ENCODE results near the gene RAB3C. TPM values are rescaled to one million over a fixed set of nuclear protein-coding genes. Genes with fewer than 3 reads are reported as not detected.

Gene RAB3C
- total RNA-seq, 1 donor from 2014 or later, result 2.5 TPM

DNA sequence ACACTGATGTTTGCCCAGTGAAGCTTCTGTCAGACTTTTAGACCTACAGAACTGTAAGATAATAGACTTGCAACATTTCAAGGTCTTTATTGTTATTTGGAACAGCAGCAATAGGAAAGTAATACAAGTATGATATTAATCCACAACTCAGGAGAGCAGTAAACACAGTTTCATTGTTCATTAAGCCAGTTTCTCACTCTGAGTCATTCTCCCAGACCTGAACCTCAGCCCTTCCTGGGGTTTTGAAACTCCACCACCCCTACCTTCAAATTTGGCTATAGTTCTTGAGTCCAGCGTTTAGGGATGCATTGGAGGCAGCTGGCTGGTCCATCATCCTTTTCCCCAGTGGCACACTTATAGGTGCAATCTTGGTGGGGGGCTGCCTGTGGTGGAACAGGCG is 203.2 kb downstream of the RAB3C start:
- Histone ChIP-seq H3K27ac (no peak overlapping the region), H3K27me3 (no peaks in the 10 kb centered on the region), H3K36me3 (no peaks in the 10 kb centered on the region), H3K4me1 (no peaks in the 10 kb centered on the region), H3K4me3 (no peak overlapping the region), H3K9me3 (no peaks in the 10 kb centered on the region)
- DNase-seq (ENCODE audit: extremely low spot score in 2 of 2), result no peak
- intact Hi-C loops (cut with DNase I), result no loop called here
- TF ChIP-seq POLR2A (IDR thresholded peaks at IDR 0.05), result no peak
- no peak for TF ChIP-seq CTCF (IDR thresholded peaks at IDR 0.05)
- no peak for TF ChIP-seq POLR2AphosphoS5 (IDR thresholded peaks at IDR 0.05; ENCODE audit: insufficient read depth in 1 of 2, low read depth in 1 of 2)

DNA sequence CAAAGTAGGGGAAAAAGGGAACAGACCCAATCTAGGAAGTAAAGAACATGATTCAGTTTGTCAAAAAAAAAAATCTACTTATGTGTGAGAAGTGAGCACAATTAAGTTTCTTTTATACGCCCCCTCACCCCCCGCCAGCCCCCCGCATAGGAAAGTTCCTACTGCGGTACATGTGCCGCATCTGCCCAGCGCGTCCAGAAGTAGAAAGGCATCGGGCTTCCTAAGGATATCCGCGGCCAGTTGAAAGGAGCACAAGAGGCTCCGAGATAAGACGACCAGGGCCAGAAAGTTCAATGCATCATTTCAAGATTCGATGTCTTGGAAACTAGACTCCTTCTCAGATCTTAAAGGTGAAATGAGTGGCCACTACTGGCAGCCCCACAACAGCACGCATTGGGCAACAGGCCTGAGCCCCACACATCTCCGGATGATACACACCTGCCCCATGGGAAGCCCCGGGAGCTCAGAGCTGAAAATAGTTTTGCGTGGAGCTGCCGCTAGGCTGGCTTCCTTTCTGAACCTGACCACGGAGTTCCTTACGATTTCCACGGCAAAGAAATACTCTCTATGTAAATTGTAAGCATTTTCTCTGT is 203.9 kb downstream of the RAB3C start:
- intact Hi-C loops (cut with DNase I), result no loop called here
- Histone ChIP-seq H3K4me1 (no peaks in the 10 kb centered on the region), H3K4me3 (no peak overlapping the region), H3K27me3 (no peaks in the 10 kb centered on the region), H3K9me3 (no peaks in the 10 kb centered on the region), H3K27ac (no peak overlapping the region), H3K36me3 (no peaks in the 10 kb centered on the region)
- no peak for TF ChIP-seq POLR2AphosphoS5 (IDR thresholded peaks at IDR 0.05; ENCODE audit: insufficient read depth in 1 of 2, low read depth in 1 of 2)
- no peak for DNase-seq (ENCODE audit: extremely low spot score in 2 of 2)

DNA sequence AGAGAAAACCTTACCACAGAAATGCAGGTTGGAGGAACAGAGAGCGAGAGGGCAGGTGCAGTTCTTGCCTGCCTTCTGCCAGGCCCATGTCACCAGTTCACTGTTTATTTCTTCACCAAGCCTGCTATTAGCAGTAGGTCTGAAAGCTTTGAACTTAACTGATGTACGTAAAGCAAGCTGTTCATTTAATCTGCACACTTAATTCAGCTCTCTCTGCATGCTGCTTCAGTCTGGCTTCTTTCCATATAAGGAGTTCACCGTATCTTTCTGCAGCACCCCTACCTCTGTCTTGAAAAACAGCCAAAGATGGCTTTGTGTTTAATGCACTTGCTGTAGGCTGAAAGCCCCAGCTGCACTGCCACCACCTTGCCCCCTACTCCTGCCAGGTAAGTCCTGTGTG is 205.1 kb downstream of the RAB3C start:
- no peak overlapping the region for H3K27ac ChIP-seq
- H3K9me3 ChIP-seq, result no peaks in the 10 kb centered on the region
- no peak for TF ChIP-seq POLR2AphosphoS5 (IDR thresholded peaks at IDR 0.05; ENCODE audit: insufficient read depth in 1 of 2, low read depth in 1 of 2)
- TF ChIP-seq CTCF (IDR thresholded peaks at IDR 0.05), result no peak
- TF ChIP-seq POLR2A (IDR thresholded peaks at IDR 0.05), result no peak
- intact Hi-C loops (cut with DNase I), result no loop called here
- H3K27me3 ChIP-seq, result no peaks in the 10 kb centered on the region
- H3K4me1 ChIP-seq, result no peaks in the 10 kb centered on the region
- DNase-seq (ENCODE audit: extremely low spot score in 2 of 2), result no peak
- H3K4me3 ChIP-seq, result no peak overlapping the region
- no peaks in the 10 kb centered on the region for H3K36me3 ChIP-seq

- intact Hi-C loops (cut with DNase I), result no loop called here
- Histone ChIP-seq H3K4me1 (no peaks in the 10 kb centered on the region), H3K27ac (no peak overlapping the region), H3K4me3 (no peak overlapping the region), H3K36me3 (no peaks in the 10 kb centered on the region), H3K27me3 (no peaks in the 10 kb centered on the region), H3K9me3 (no peaks in the 10 kb centered on the region)
- no peak for DNase-seq (ENCODE audit: extremely low spot score in 2 of 2)
- TF ChIP-seq POLR2AphosphoS5 (IDR thresholded peaks at IDR 0.05; ENCODE audit: insufficient read depth in 1 of 2, low read depth in 1 of 2) (no peak), POLR2A (IDR thresholded peaks at IDR 0.05) (no peak), CTCF (IDR thresholded peaks at IDR 0.05) (no peak)
Observed at GRCh38 chr5:58793888-58794657, 211.2 kb downstream of the RAB3C start.

- H3K4me3 ChIP-seq, result no peak overlapping the region
- no peaks in the 10 kb centered on the region for H3K27me3 ChIP-seq
- H3K36me3 ChIP-seq, result no peaks in the 10 kb centered on the region
- H3K4me1 ChIP-seq, result no peaks in the 10 kb centered on the region
- intact Hi-C loops (cut with DNase I), result no loop called here
- no peak for DNase-seq (ENCODE audit: extremely low spot score in 2 of 2)
- H3K27ac ChIP-seq, result no peak overlapping the region
- TF ChIP-seq POLR2A (IDR thresholded peaks at IDR 0.05) (no peak), POLR2AphosphoS5 (IDR thresholded peaks at IDR 0.05; ENCODE audit: insufficient read depth in 1 of 2, low read depth in 1 of 2) (no peak), CTCF (IDR thresholded peaks at IDR 0.05) (no peak)
- no peaks in the 10 kb centered on the region for H3K9me3 ChIP-seq
Observed at GRCh38 chr5:58794875-58795274, 212.0 kb downstream of the RAB3C start.

Measured in vagina (tissue), 2 donors.